ENCODE measurements around the gene UROS.

Gene UROS

GRCh38 chr10:125822878-125823662 is at the start of gene UROS, which contains the start of gene BCCIP:
TSS of gene UROS (minus strand) at chr10:125823258. CDS start at chr10:125816499, 6,759 bp downstream.
TSS of gene BCCIP (plus strand) at chr10:125823546. CDS start at chr10:125823558, 12 bp downstream.
- peak; percentile 92 for DNase-seq

DNA sequence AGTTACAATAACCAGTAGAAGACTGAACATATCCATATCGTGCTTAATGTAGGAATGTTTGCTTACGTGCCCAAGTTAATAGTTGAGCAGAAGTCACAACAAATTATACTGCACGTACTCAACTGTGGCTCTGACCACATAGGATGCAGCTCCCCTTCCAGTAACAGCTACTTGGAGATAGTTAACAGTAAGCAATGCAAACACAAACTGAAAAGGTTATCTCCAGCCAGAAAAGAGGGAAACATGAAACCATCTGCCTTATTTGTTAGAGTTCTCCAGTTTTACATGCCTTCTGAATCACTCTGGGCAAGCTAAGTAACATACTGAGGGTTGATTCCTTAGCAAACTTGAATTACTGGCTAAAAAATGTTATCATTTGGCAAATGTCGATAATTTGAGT is 48.3 kb upstream of the UROS start:
- DNase-seq, result no peak

DNA sequence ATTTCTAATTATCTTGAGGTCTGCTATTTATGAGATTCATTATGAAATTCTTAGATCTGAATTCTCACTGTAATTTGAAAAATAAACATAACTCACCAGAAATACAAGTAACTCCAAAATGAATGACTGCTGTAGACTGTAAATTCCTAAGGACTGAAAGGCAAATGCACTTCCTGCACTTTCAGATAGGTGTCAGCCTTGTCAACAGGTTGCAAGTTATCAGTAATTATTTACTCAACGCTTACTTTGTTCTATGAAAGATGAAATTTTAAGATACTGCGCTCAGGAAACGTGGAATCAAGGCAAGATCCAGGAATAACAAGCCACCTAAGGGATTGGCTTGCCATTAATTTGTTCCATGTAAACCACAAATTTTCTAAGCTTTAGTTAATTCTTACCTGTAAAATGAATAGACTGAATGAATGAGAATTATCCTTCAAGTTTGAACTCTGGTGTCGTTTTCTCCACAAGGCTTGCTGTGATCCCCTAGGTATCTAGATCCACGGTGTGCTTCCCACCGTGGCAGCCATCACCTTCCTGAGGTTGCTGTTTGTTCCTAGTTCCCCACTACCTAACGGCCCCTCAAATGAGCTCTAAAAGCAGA is 45.4 kb upstream of the UROS start:
- peak; percentile 26 for DNase-seq

DNA sequence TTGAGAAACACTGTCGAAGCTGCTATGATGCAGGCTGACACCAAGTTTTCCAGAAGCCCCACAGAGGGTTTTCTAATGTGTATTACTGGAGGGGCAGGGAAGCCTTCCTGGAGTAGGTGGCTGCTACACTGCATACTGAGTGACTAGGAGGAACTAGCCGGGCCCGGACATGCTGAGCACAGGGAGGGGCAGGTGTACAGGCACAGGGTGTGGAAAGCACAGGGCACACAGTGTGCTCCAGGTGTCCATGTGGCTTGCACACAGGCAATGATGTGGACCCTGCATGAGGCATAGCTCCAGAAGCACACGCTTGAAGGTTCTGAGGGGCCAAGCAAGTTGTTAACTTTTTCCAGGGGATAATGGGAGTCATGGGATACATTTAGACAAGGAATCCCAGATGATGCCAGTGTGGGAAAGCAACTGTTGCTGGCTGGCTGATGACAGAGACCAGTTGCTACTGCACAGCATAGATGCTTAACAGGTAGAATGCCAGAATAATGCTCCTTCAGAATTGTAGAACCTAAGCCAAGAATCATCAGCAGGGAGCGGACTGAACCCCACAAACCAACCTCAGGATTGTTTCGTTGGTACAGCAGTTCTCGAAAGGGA is 43.5 kb upstream of the UROS start:
- DNase-seq, result no peak

GRCh38 chr10:125865120-125865519 is 42.1 kb upstream of the UROS start:
- DNase-seq, result no peak

DNA sequence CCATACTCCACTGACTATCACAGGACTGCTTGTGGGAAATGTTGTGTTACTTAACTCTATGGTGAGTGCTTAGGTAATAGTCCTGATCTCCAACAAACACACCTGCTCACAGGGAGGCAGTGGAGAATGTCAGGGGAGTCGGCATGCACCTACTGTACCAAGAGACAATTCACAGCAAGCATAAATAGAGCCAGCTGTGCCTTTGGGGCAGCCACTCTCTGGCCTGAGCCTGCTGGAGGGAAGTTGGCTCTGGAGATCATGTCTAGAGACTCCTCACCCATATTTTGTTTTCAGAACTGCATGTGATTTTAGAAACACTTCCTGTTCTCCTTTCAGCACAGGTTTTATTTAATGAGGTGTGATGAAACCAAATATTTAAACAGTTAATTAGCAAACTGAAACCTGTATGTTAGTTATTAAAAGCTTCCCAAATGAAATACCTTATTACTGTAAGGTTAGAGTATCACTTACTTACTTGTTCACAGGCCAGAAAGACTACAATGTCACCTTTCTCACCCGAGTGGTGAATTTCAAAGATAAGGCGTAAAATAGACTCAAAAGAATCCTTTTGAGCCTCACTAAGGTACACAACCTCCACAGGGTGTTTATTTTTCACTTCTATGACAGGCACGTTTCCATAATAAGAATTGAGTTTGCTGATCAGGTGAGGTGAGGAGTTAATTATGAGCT is 36.2 kb upstream of the UROS start:
- DNase-seq, result no peak

GRCh38 chr10:125857185-125857760 is 34.2 kb upstream of the UROS start:
- DNase-seq, result no peak

DNA sequence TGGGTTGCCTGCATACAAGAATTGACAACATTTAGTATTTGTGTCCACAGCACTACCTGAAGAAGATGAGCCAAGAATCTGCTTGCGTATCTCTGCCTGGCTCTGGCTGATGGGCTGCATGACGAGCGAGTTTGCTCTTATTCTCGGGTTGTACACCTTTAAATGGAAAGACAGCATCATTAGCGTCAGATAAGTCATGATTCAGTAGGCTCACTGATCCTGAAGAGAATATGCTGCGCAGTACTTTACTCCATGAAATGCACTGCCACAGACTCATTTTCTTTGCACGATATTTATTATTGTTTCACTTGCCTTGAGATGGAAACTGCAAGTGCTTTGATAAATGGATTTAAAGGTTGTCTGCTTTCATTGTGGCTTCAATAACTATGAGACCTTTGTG is 29.4 kb upstream of the UROS start:
- no peak for DNase-seq

GRCh38 chr10:125850766-125851731 is 28.0 kb upstream of the UROS start:
- DNase-seq, result no peak

DNA sequence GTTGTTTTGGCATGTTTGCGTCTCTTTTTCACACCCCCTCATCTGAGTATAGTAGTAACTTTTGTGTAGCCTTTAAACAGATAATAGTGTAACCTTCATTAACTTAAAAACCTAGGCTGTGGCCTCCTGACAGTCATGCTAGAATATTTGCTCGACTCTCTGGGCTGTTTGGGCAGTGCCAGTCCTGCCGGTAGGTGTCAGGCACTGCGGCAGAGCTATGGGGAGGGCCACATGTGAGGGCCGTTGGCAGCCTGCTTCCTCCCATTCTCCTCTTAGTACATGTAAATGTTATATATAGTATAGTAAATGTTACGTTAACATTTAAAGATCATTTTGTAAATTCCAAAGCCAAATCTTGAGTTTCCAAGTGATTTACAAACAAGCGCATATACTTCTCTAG is 26.4 kb upstream of the UROS start:
- DNase-seq, result no peak

DNA sequence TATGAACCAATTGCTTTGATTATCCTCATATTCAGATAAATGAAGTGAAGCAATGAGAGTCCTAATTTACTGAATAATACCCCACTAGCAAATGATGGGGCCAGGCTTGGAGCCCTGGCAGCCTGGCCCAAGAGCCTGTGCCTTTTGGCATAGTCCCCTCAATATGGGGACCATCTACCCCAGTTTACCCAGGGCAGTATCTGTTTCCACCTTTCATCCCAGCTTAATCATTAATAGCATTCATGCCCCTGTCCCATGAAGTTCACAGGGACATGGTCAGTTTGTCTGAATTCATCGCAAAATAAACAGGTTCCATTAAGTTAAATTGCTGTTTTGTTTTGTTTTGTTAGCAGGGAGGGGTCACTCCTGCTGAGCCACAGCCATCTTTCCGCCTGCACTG is 25.8 kb upstream of the UROS start:
- no peak for DNase-seq

- no peak for DNase-seq
These were observed 25.3 kb upstream of the UROS start for GRCh38 chr10:125848371-125848770.

GRCh38 chr10:125846894-125847293 is 23.8 kb upstream of the UROS start:
- no peak for DNase-seq

DNA sequence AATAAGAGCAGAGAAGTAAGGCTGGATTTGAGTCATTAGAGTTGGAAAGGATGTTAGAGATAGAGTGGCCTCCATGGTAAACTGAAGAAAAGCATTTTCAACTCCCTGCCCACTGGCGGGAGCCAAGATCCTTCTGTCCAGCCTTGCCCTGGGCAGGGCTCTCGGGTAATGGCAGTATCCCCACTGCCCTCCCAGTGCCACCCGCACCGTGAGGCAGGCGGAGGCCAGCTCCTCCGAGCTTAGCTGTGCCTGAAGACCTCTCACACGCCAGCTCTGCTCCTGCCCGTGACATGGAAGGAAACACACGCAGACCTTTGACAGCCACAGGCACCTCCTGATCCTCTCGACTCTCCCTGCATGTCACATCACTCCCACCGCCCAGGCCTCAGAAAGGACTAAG is 22.6 kb upstream of the UROS start:
- DNase-seq, result no peak

DNA sequence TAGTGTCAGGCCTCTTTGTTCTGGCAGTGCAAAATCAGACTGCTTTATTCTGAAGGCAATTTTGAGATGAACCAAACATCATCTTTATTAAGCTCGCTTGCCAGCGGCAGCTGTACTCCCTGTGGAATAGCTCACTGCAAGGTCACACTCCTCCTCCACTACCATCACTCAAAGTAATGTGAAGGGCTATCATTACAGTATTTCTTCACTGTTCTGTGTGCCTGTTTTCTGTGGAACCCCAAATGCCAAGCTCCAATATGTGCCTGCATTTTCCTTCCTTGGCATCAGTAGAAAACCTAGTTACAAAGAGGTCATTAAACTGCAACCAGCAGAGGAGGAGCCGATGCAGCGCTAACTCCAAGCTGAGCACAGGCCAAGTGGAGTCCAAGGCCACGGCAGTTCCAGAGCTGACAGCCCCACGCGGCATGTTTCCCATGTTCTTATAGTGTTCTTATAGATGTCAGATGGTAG is 21.7 kb upstream of the UROS start:
- no peak for DNase-seq

DNA sequence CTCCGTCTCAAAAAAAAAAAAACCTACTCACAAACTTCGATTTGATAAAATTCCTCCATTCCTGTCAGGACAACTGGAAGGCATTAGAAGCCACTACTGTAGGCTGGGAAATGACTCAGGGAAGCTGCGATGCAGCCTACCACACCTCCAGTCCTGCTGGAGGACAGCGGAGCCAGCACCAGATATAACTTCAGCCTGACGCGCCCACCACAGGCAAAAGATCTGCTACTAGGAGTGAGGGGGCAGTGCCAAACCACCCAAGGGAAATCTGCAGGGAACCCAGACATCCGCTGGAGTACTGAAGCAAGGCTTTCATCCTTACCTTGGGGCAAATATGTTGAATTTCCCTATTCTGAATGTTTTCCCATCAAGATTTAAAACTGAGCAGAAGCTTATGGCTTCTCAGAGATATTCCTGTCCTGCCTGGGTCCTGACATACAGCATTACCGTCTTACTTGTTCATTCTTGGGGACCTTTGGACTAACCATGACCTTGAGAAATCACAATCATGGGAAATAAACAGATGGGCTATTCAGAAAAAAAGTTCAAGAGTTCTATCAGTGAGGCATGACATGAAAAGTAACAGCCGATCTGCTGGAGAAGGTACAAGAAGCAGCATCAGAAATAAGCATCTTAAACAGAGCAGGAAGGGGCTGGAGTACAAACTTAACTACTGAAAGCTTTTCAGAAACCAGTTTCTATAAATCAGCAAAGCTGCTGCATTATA is 20.7 kb upstream of the UROS start:
- no peak for DNase-seq

DNA sequence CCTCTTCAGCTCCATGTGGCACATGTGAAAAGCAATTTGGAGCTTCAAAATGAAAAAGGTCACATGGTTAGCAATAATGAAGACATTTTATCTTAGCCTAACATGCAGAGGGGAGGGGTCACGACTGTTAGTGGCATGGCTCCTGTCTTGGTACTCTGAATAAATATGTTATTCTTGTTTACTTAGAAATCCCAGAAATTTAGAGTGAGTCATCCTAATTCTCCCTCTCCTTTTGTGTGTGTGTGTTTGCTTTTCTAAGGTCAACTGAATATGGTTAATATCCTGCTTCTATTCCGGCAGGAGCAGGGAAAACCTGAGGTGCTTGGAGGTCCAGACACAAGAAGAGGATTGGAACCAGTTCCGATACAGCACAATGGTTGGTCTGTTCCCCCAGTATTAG is 17.9 kb upstream of the UROS start:
- no peak for DNase-seq

GRCh38 chr10:125840406-125840805 is 17.3 kb upstream of the UROS start:
- DNase-seq, result no peak

GRCh38 chr10:125838802-125839575 is 15.9 kb upstream of the UROS start:
- DNase-seq, result no peak

DNA sequence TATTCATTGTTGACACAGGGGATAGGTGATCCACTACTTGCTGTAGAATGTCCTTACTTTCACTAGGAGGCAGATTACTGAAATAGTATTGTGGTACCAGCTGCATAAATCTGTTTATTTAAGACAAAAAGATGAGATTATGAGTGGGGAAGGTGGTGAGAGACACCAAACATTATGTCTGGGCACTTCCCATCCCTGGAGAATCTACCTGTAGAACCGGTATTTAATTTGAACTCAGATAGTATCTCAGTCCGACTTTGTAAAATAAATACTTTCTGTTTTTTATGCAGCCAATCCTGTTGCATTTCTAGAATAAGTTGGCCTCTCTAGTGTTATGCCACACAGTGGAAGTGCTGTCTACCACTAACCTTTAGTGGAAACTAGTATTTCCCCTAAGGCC is 13.7 kb upstream of the UROS start:
- DNase-seq, result no peak

Measured in CD4-positive, alpha-beta T cell treated with Interleukin-12 subunit alpha and Interleukin-12 subunit beta, for 1 hour (primary cell).